ENCODE data around the gene SBSN. TPM values are rescaled to one million over a fixed set of nuclear protein-coding genes. Genes with fewer than 3 reads are reported as not detected.
A peak's percentile ranks its signal among the peaks of the same experiment; 100 is the strongest.

The SBSN gene
- total and polyA plus RNA-seq, 9 of the 15 experiments (the other 6 are each of a cell fraction or from before 2014, with no cell fraction given), result 0.05 TPM; not detected in 8

GRCh38 chr19:35509861-35510625 is 18.1 kb downstream of the SBSN start (continued):
- no peak for TF ChIP-seq USF1 (CRISPR knock-in tag; IDR thresholded peaks at IDR 0.05)
- peak; percentile 57; the same call in 1 of the 2 replicates for TF ChIP-seq TFAP4 (CRISPR knock-in tag; IDR thresholded peaks at IDR 0.05; ENCODE audit: borderline replicate concordance)
- TF ChIP-seq ZNF561 (CRISPR knock-in tag; conservative IDR thresholded peaks at IDR 0.05), result no peak
- no peak for TF ChIP-seq ZNF280B (CRISPR knock-in tag; IDR thresholded peaks at IDR 0.05)
- TF ChIP-seq BRD4 (IDR thresholded peaks at IDR 0.05), result no peak
- no peak for TF ChIP-seq NFATC3 (IDR thresholded peaks at IDR 0.05)
- TF ChIP-seq ESRRA (IDR thresholded peaks at IDR 0.05; ENCODE audit: borderline replicate concordance, low read depth), result no peak
- TF ChIP-seq ZNF584 (CRISPR knock-in tag; IDR thresholded peaks at IDR 0.05; ENCODE audit: low read depth), result no peak
- TF ChIP-seq SRSF7 (optimal IDR thresholded peaks at IDR 0.05; ENCODE audit: low read depth, low read length), result no peak
- TF ChIP-seq SREBF1 (IDR thresholded peaks at IDR 0.05; ENCODE audit: borderline replicate concordance, low read depth, low read length), result no peak
- TF ChIP-seq CTBP1 (IDR thresholded peaks at IDR 0.05; ENCODE audit: borderline replicate concordance), result peak; percentile 67; the same call in 1 of the 2 replicates
- TF ChIP-seq CREM (IDR thresholded peaks at IDR 0.05; ENCODE audit: low read depth), result peak; percentile 37; the same call in 1 of the 2 replicates
- TF ChIP-seq CLOCK (CRISPR knock-in tag; IDR thresholded peaks at IDR 0.05; ENCODE audit: borderline replicate concordance), result no peak
- TF ChIP-seq ZFP91 (CRISPR knock-in tag; IDR thresholded peaks at IDR 0.05), result no peak
- TF ChIP-seq TEAD1 (CRISPR knock-in tag; IDR thresholded peaks at IDR 0.05), result peak; percentile 98 to 99
- no peak for TF ChIP-seq MCM3 (IDR thresholded peaks at IDR 0.05)
- TF ChIP-seq RHOXF2B (CRISPR knock-in tag; conservative IDR thresholded peaks at IDR 0.05), result no peak

Data from K562 (cell line).